ENCODE measurements around the gene FMNL2.

The FMNL2 gene

DNA sequence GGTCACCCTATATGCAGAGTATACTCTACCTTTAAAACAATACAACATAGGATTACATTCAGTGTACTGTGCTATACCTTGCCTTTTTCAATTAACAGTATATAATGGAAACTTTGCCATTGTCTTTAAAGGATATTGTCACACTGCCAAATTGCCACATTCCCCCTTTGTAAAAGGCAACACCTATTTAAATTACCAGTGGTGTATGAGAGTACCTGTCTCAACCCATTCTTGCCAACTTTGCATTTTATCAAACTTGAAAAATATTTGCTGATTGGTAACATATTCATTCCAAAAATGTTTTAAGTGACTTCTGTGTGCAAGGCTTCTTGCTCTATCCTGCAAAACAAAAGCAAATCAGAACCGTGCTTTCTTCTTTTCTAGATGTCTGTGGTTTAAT, 92.9 kb downstream of the FMNL2 start:
- no peak for DNase-seq

- DNase-seq, result no peak
Measured at GRCh38 chr2:152428800-152429582, 94.0 kb downstream of the FMNL2 start.

GRCh38 chr2:152430876-152431275, 95.9 kb downstream of the FMNL2 start:
- DNase-seq, result no peak

DNA sequence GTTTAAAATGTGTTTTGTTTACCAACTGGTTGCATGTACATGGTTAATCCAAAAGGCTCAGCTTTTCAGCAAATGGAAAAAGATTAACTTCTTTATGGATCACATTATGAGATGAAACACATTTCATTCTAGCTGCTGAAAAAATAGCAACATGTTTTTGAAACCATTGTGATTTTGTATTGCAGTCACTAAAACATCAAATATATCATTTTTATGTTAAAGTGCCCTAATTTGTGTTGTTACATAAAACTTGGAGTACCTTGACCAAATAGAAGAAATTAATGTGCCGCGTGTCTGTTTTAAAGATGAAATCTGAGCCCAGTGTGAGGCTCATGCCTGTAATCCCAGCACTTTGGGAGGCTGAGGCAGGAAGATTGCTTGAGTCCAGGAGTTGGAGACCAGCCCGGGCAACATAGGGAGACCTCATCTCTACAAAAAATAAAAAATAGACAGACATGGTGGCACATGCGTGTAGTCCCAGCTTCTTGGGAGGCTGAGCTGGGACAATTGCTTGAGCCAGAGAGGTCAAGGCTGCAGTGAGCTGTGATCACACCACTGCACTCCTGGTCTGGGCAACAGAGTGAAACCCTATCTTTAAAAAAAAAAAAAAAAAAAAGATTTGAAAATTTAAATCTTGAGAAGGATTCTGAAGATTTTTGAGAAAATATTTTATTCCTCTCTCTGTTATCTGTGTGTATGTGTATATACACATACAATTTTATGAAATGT, 96.6 kb downstream of the FMNL2 start:
- no peak for DNase-seq

GRCh38 chr2:152432206-152432653, 97.3 kb downstream of the FMNL2 start:
- no peak for DNase-seq

GRCh38 chr2:152432765-152433164, 97.8 kb downstream of the FMNL2 start:
- no peak for DNase-seq

DNA sequence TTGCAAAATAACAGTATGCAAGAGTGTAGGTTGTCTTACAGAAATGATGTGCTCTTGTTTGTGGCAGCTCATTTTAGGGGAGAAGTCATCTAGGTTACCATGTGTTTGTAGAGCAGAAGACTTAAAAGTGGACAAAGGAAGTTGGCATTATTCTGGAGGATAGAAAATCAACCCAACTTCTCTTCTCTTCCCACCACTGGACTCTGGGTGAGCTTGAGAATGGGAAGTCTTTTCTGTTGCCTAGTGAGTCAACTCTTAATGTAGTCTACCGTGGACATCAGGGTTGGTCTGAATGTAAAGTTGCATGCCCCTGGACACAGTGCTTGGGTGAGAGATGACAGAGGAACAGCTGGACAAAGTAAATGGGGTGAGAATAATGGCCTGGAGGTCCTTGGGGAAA, 98.3 kb downstream of the FMNL2 start:
- no peak for DNase-seq

GRCh38 chr2:152433791-152434190, 98.8 kb downstream of the FMNL2 start:
- DNase-seq, result no peak

DNA sequence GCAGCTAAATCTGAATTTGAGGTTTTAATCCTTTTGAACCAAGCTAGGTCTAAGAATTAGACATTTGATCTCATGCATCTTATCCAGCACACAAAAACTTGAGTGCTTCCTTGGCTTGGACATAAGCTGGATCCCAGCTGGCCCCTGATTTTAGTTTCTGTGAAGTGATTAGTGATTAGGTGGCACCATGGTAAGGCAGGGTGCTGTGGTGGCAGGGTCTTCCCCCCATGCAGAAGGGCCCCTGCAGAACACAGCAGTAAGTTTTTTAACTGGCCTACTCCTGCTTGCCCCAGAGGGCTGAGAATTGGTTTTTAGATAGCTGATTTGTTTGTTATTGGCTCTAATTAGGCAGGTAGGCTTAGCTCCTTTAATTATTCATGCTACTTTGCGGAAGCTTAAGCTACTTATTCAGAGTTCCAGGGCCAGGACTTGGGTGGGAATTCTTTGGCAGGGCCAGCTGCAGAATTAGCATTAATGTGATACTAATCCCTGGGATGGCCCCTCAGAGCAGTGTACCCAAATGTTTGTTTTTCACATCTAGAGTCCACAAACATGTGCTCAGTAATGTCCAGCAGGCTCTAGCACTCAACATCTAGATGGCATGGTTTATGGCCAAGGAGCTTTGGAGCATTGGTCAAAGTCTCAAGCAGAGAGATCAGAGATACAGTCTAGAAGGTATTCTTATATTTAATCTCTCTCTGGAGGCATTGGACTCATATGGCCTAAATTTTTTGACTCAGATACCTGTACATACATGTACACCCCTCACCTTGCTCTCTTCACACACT, 99.6 kb downstream of the FMNL2 start:
- DNase-seq, result no peak

DNA sequence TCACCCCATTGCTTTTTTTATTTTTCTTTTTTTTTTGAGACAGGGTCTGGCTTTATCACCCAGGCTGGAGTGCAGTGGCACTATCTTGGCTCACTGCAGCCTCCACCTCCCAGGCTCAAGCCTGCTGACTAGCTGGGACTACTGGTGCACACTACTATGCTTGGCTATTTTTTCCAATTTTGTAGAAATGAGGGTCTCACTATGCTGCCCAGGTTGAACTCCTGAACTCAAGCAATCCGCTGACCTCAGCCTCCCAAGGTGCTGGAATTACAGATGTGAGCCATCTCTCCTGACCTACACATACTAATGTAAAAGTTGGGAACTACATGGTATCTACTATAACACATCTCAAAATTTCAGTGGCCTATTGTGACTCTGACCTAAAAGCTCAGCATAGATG, 101.2 kb downstream of the FMNL2 start:
- no peak for DNase-seq

GRCh38 chr2:152437276-152438108, 102.5 kb downstream of the FMNL2 start:
- no peak for DNase-seq

DNA sequence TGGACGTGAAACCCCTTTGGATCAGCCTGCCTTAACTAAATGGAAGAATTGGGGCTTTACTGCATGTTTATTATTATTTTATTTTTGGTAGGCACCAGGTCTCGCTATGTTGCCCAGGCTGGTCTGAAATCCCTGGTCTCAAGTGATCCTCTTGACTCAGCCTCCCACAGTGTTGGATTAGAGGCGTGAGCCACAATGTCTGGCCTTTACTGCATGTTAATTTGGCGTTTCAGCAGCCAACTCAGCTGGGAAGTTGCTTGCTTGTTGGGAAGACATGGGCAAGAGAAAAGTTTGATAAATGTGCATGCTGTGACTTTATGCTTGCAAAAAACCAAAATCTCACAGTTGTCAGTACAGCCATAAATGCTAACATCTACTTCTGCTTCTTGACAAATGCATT, 105.1 kb downstream of the FMNL2 start:
- DNase-seq, result no peak

- DNase-seq, result no peak
Measured at GRCh38 chr2:152440460-152440859, 105.5 kb downstream of the FMNL2 start.

DNA sequence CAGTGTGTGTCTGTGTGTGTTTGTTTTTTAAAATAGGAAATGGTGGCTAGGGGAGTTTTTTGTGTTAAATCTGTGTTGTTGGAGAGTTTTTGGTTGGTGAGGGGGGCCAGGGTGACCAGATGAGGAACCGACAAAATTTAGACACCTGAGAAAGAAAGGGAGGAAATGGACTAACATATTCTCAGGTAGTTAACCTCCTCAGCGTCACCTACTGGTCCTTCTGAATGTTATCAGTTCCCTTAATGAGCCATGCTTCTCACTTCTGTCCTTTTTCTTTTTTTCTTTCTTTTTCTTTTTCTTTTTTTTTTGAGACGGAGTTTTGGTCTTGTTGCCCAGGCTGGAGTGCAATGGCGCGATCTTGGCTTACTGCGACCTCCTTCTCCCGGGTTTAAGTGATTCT, 107.0 kb downstream of the FMNL2 start:
- no peak for DNase-seq

- DNase-seq, result peak; percentile 36
Measured at GRCh38 chr2:152443771-152444170, 108.8 kb downstream of the FMNL2 start.

DNA sequence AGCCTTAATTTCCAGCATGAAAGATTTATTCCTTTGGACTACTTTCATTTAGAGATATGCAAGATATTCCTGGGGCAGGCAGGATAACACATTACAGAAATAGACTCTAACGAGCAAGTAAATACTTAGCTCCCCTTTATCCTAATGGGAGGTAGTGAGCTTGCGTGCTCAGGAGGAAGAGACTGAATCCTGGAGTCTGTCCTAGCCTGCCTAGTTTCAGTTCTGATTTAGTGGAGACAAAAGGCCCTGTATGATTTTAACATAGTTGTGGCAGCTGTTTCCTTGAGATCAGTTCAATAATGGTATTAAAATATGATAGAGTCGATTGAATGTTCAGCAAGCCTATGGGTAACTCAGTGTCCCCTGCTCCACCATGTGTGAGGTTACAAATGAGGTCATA, 109.5 kb downstream of the FMNL2 start:
- peak; percentile 57 for DNase-seq

GRCh38 chr2:152445375-152445774, 110.4 kb downstream of the FMNL2 start:
- no peak for DNase-seq

DNA sequence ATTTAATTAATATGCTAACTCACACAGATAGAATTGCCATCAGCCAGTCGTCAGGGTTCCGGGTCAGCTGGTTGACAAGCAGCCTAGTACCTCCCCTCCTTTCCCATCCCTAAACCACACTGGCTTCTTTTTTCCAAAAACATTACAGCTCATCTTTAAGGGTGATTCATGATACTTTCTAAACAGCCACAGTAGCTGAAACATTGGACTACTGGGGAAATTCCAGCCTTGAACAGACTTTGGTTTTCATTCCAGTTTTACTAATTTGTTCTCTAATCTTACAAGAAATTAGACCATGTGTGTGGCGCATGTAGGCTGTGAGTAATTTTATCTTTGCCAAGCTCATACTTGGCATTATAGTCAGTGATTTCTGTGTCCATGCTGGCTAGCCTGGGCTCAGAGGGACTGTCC, 110.8 kb downstream of the FMNL2 start:
- DNase-seq, result peak; percentile 58

DNA sequence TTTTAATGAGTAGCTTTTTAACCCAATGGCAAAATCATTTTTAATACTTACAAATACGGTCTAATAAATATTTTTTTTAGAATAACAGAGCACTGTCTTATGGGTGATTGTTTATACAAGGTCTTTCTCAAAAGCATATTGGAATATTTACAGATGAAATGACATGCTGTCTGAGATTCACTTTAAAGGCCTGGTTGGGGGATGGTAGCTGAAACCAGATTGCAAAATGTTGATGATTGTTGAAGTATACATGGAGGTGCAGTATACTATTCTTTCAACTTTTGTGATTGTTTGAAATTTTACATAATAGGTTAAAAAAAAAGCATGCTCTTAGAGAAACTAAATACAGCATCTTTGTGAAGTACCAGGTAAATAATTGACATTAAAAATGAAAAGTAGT, 111.2 kb downstream of the FMNL2 start:
- no peak for DNase-seq

DNA sequence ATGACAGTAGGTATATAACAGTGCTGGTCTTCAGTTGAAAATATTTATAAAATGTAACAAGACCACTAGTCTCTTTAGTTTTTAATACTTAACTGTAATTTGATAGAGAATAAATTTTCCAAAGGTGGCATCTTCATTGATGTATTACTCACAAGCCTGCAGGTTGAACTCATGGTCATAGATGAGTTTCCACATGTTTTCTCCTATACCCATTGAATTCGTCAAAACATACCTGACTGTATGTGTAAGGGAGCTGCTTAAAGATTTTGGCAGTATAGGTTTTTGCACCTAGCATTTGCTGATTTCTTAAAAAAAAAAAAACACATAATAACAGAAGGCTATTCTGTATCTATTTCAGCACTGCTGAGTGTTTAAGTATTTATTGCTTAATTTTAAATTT, 112.9 kb downstream of the FMNL2 start:
- DNase-seq, result no peak

GRCh38 chr2:152448606-152449005, 113.6 kb downstream of the FMNL2 start:
- DNase-seq, result peak; percentile 73

DNA sequence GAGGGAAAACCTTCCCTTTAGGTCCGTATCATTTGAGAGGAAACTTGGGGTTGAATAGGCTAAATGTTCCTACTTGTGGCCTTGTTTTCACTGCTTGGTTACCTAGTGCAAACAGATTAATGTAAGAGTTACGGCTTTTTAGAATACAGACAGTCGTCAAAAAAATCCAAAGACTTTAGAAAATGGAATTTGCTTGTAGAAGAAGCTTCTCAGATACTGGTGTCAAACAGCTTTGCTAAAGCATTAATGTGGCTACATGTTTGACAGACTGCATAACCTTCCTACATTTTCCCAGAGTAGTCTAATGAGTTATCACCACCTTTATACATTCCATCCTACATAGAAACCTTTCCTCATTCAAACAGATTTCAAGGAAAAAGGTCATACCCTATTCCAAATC, 114.6 kb downstream of the FMNL2 start:
- peak; percentile 53 for DNase-seq

DNA sequence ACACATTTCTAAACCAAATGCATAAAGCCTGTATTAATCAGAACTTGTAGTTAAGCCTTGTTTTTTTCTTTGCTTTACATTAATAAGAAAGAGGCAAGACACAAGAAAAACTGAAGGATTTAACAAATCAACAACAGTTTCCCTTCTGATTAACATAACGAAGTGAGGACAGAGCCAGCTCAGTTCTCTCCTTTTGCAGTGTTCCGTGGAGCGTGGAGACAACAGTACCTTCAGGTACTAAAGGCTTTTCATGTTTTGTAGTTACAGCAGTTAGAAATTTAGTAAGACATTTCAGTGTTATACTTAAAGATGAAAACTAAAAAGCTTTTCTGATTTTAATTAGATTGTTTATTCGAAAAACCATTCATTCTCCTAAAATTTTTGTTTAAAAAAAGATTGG, 115.2 kb downstream of the FMNL2 start:
- DNase-seq, result no peak

Measured in midbrain (tissue), 1 donor.